Small intestine (tissue), 7 donors: ENCODE measurements around the gene KANSL1L. TPM values are rescaled to one million over a fixed set of nuclear protein-coding genes. Genes with fewer than 3 reads are reported as not detected.

Experiments
- DNase-seq, 2 donors: peaks; one replicate each; pipeline versions ENCODE4 v3.0.0 to v3.0.0-alpha.2; 2013
- FAIRE-seq: peaks from 2 replicates; lab custom pipeline; 2012; peaks lifted over from hg19 to GRCh38; lab: Jason Lieb, UNC
- H3K27ac ChIP-seq, 3 donors: one replicate each; pipeline ENCODE4 v1.5.1; 2013; ENCODE audit warnings: low read length in 2 of 3, mild to moderate bottlenecking in 2 of 3, control low read depth in 1 of 3, inconsistent platforms in 1 of 3, low read depth in 1 of 3, moderate library complexity in 1 of 3
- H3K27me3 ChIP-seq, 3 donors: one replicate each; pipeline ENCODE4 v1.6.1; 2013; ENCODE audit warnings: low read length in 3 of 3, inconsistent platforms in 1 of 3; ENCODE audit not compliant: control insufficient read depth in 3 of 3, insufficient read depth in 3 of 3
- H3K36me3 ChIP-seq, 3 donors: one replicate each; pipeline ENCODE4 v1.6.1; 2013; ENCODE audit warnings: low read length in 3 of 3, inconsistent platforms in 1 of 3, low read depth in 1 of 3, mild to moderate bottlenecking in 1 of 3, moderate library complexity in 1 of 3; ENCODE audit not compliant: control insufficient read depth in 3 of 3, insufficient read depth in 2 of 3
- H3K4me1 ChIP-seq, 3 donors: one replicate each; pipeline ENCODE4 v1.6.1; 2013; ENCODE audit warnings: low read length in 2 of 3, inconsistent platforms in 1 of 3, low read depth in 1 of 3, mild to moderate bottlenecking in 1 of 3, moderate library complexity in 1 of 3; ENCODE audit not compliant: control insufficient read depth in 3 of 3, insufficient read depth in 2 of 3
- H3K4me3 ChIP-seq, 3 donors: one replicate each; pipeline ENCODE4 v1.5.1; 2013; ENCODE audit warnings: low read length in 3 of 3, control low read depth in 1 of 3, inconsistent platforms in 1 of 3, low read depth in 1 of 3, mild to moderate bottlenecking in 1 of 3, moderate library complexity in 1 of 3
- H3K9me3 ChIP-seq, 2 donors: one replicate each; pipeline ENCODE4 v1.6.1; 2013; ENCODE audit warnings: low read depth in 1 of 2, low read length in 1 of 2; ENCODE audit not compliant: control insufficient read depth in 2 of 2, insufficient read depth in 1 of 2
- WGBS, 3 donors: extraction: QIAGEN DNeasy Blood & Tissue Kit; methylation state at CpG; one replicate each; pipeline ENCODE4 v1.1.7; 2013; 5-methylcytosine and 5-hydroxymethylcytosine counted together
- polyA plus RNA-seq, 4 donors: library from polyadenylated mRNA; stranded (reverse) in 3 of 4; unstranded in 1 of 4; fragments of 200-250 nt in 3 of 4; fragments of 120-200 nt in 1 of 4; gene quantifications; one replicate each; pipeline versions ENCODE4 v1.2.1 to v1.2.3, GENCODE V29; 2013
- donor health status: healthy with polysubstance abuse.
- donor health status: control.
- donor health status: control.
- donor health status: Bipolar disorder and iron deficiency.
- donor health status: healthy.

The KANSL1L gene
- polyA plus RNA-seq, 4 donors, result 1.8 to 22.2 (median 3.0) TPM

GRCh38 chr2:210170446-210171303 lies 534 bp downstream of the KANSL1L start:
- Histone ChIP-seq H3K9me3 (no peaks in the 10 kb centered on the region), H3K27ac (peak overlapping the region; percentile 97 to 100 (median 99)), H3K27me3 (no peaks in the 10 kb centered on the region), H3K4me3 (peak overlapping the region; percentile 71 to 94 (median 78)), H3K4me1 (no peaks in the 10 kb centered on the region), H3K36me3 (no peaks in the 10 kb centered on the region)
- 0 to 1% (median 0%) methylated on average over 38 to 64 of the region's 64 CpGs for WGBS, 3 donors
- no peak for FAIRE-seq
- DNase-seq, result peak; percentile 97

- no peaks in the 10 kb centered on the region for H3K9me3 ChIP-seq
- H3K36me3 ChIP-seq, result no peaks in the 10 kb centered on the region
- peak overlapping the region; percentile 71 to 94 (median 78) for H3K4me3 ChIP-seq
- H3K27me3 ChIP-seq, result no peaks in the 10 kb centered on the region
- H3K27ac ChIP-seq, result peak overlapping the region; percentile 82 to 100 (median 97)
- DNase-seq, result no peak
- no peaks in the 10 kb centered on the region for H3K4me1 ChIP-seq
- 0 to 1% (median 0%) methylated on average over 6 of the region's 6 CpGs for WGBS, 3 donors
- FAIRE-seq, result no peak
Observed at GRCh38 chr2:210170196-210170445, 1.1 kb downstream of the KANSL1L start.

- 17 to 24% (median 21%) methylated on average over 6 of the region's 6 CpGs for WGBS, 3 donors
- peak; percentile 83 for FAIRE-seq
Observed at GRCh38 chr2:210169516-210170195, 1.6 kb downstream of the KANSL1L start.

GRCh38 chr2:210167227-210167626 lies 4.0 kb downstream of the KANSL1L start:
- peaks cover 0 to 5% (median 3%) of the 10 kb centered on the region in 3 donors for H3K4me1 ChIP-seq
- FAIRE-seq, result no peak
- no peak overlapping the region for H3K27ac ChIP-seq

More at GRCh38 chr2:210169516-210170195, 1.6 kb downstream of the KANSL1L start:
- DNase-seq, result peak; percentile 26 to 54
- no peaks in the 10 kb centered on the region for H3K36me3 ChIP-seq
- H3K27ac ChIP-seq, result peak overlapping the region; percentile 82 to 100 (median 97)
- H3K4me3 ChIP-seq, result peak overlapping the region; percentile 71 to 94 (median 78)
- no peaks in the 10 kb centered on the region for H3K4me1 ChIP-seq
- H3K9me3 ChIP-seq, result no peaks in the 10 kb centered on the region
- H3K27me3 ChIP-seq, result no peaks in the 10 kb centered on the region

DNA sequence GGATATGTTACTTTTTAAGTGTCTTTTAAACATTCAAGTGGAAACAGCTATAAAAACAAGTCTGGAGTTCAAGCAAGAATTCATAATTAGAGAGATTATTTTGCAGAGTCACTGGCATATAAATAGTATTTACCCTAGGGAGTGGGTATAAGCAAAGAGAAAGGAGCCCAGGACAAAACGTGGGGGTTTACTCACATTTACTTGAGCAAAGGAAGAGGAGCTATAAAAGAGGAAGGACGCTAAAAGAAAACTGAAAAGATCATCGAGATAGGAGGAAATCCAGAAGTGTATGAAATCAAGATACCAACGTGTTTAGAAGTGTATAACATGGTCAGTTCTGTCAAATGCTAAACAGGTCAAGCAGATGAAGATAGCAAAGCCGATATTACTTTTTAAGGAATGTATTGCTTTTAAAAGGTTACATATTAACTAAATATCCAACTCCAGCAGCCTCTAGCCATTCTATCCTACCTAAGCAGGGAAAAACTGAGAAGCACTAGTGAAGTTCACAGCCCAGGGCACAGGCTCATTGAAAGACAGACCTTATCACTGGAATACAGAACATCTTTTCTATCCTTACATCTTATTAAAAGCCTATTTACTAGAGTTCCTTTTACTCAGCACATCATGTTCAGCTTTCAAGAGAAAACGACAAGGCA lies 8.6 kb downstream of the KANSL1L start:
- Histone ChIP-seq H3K27me3 (no peaks in the 10 kb centered on the region), H3K36me3 (peaks cover 0 to under 1% (median 0%) of the 10 kb centered on the region in 3 donors), H3K4me1 (peaks cover 0 to 5% (median 3%) of the 10 kb centered on the region in 3 donors), H3K27ac (no peak overlapping the region), H3K9me3 (no peaks in the 10 kb centered on the region), H3K4me3 (no peak overlapping the region)
- 21 to 29% (median 24%) methylated on average over 6 of the region's 6 CpGs for WGBS, 3 donors
- DNase-seq (no peak), FAIRE-seq (no peak)

More at GRCh38 chr2:210167227-210167626, 4.0 kb downstream of the KANSL1L start:
- no peak for DNase-seq
- H3K27me3 ChIP-seq, result no peaks in the 10 kb centered on the region
- 10 to 30% (median 23%) methylated on average over 1 of the region's 1 CpG for WGBS, 3 donors
- H3K4me3 ChIP-seq, result no peak overlapping the region
- H3K36me3 ChIP-seq, result no peaks in the 10 kb centered on the region
- no peaks in the 10 kb centered on the region for H3K9me3 ChIP-seq

GRCh38 chr2:210159059-210159458 lies 12.2 kb downstream of the KANSL1L start:
- H3K36me3 ChIP-seq, result peaks cover 0 to 9% (median 0%) of the 10 kb centered on the region in 3 donors
- no peak overlapping the region for H3K4me3 ChIP-seq
- no peak for DNase-seq
- H3K9me3 ChIP-seq, result no peaks in the 10 kb centered on the region
- no peaks in the 10 kb centered on the region for H3K27me3 ChIP-seq
- H3K4me1 ChIP-seq, result peaks cover 0 to 5% (median 3%) of the 10 kb centered on the region in 3 donors
- no peak overlapping the region for H3K27ac ChIP-seq
- FAIRE-seq, result no peak
- WGBS, 3 donors, result 83 to 97% (median 96%) methylated on average over 3 of the region's 3 CpGs

GRCh38 chr2:210158236-210158635 lies 13.0 kb downstream of the KANSL1L start:
- peak; percentile 10 to 22 for DNase-seq
- no peak for FAIRE-seq
- Histone ChIP-seq H3K9me3 (no peaks in the 10 kb centered on the region), H3K27ac (no peak overlapping the region), H3K36me3 (peaks cover 0 to 9% (median 0%) of the 10 kb centered on the region in 3 donors), H3K4me1 (peaks cover 0 to 5% (median 3%) of the 10 kb centered on the region in 3 donors), H3K27me3 (no peaks in the 10 kb centered on the region), H3K4me3 (no peak overlapping the region)
- WGBS, 3 donors, result 65 to 90% (median 88%) methylated on average over 2 of the region's 2 CpGs

DNA sequence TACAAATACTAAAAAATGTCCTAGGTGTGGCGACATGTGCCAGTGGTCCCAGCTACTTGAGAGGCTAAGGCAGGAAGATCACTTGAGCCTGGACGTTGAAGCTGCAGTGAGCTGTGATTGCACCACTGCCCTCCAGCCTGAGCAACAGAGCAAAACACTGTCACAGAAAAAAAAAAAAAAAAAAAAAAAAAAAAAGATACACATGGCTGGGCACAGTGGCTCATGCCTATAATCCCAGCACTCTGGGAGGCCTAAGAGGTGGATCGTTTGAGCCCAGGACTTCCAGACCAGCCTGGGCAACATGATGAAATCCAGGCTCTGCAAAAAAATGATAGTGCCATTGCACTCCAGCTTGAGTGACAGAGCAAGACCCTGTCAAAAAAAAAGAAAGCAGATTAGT lies 13.7 kb downstream of the KANSL1L start:
- H3K4me1 ChIP-seq, result peaks cover 0 to under 1% (median 0%) of the 10 kb centered on the region in 3 donors
- DNase-seq (no peak), FAIRE-seq (no peak)
- H3K27me3 ChIP-seq, result no peaks in the 10 kb centered on the region
- no peak overlapping the region for H3K27ac ChIP-seq
- 81 to 89% (median 83%) methylated on average over 3 of the region's 3 CpGs for WGBS, 3 donors
- H3K36me3 ChIP-seq, result peaks cover 0 to 12% (median 0%) of the 10 kb centered on the region in 3 donors
- H3K9me3 ChIP-seq, result no peaks in the 10 kb centered on the region
- no peak overlapping the region for H3K4me3 ChIP-seq
